Chondrocyte (in vitro differentiated cells): ENCODE results near the gene CFAP46. TPM values are rescaled to one million over a fixed set of nuclear protein-coding genes. Genes with fewer than 3 reads are reported as not detected.

ENCODE experiments used
- DNase-seq: peaks from one replicate; pipeline ENCODE4 v3.0.0; 2021; ENCODE audit warnings: mixed read lengths, low spot score
- H3K27ac Mint-ChIP-seq: one replicate; pipeline ENCODE4 v1.8.0; 2021; ENCODE audit warnings: mild to moderate bottlenecking, moderate library complexity, mixed read lengths; ENCODE audit not compliant: unreplicated experiment
- H3K27me3 Mint-ChIP-seq: 2 replicates; pipeline ENCODE4 v1.8.0; 2021; ENCODE audit warnings: low read depth, mixed read lengths
- H3K36me3 Mint-ChIP-seq: 2 replicates; pipeline ENCODE4 v1.8.0; 2021; ENCODE audit warnings: low read depth, mixed read lengths
- H3K4me1 Mint-ChIP-seq: 2 replicates; pipeline ENCODE4 v1.8.0; 2021; ENCODE audit warnings: low read depth, mild to moderate bottlenecking, mixed read lengths
- H3K4me3 Mint-ChIP-seq: one replicate; pipeline ENCODE4 v1.8.0; 2021; ENCODE audit warnings: mild to moderate bottlenecking, moderate library complexity, mixed read lengths; ENCODE audit not compliant: unreplicated experiment
- H3K9me3 Mint-ChIP-seq: 2 replicates; pipeline ENCODE4 v1.8.0; 2021; ENCODE audit warnings: low read depth, mixed read lengths
- total RNA-seq: library from RNA; stranded (reverse); gene quantifications from 3 replicates; pipeline ENCODE4 v1.2.1, GENCODE V29; 2021
- TF ChIP-seq, protein P1 (sequence below): fragments of 200-600 bp; sonication (generic); IDR thresholded peaks from 2 replicates; pipeline ENCODE4 v1.5.0; 2021; ENCODE audit warnings: antibody characterized with exemption, mild to moderate bottlenecking, moderate library complexity

Gene CFAP46
- total RNA-seq, 1 donor from 2014 or later: 0.92 TPM

DNA sequence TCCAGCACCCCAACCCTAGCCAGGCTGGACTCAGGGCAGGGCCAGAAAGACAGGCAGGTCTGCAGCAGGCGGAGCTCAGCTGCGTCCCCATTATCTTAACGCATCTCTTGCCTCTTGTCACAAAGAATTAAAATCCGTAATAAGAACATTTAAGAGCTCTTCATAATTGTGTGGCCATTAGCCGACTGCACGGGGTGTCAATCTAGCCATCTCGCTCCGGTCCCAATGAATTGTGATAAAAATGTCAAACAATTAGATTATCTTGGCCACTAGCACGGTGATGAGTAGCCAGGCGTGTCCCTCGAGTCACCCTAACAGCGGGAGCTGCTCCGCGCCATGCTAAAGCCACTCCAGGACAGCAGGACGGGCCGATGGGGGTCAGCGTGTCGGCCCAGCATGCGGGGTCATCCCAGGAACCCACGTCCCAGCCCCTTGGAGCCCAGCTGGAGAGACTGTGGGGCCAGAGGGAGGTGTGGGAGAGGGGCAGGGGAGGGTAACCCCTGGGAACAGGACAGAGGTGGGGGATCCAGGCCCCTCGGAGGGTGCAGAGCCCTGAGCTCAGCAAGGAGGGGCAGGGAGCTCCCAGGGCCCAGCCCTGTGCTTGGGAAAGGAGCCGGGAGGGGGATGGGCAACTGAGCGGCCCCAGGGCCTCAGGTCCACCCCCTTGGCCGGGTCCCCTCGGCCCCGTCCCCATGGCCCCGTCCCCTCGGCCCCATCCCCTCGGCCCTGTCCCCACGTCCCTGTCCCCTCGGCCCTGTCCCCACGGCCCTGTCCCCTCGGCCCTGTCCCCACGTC is 138.8 kb downstream of the CFAP46 start:
- Mint-ChIP-seq H3K9me3 (no peaks in the 10 kb centered on the region), H3K27ac (no peak overlapping the region), H3K4me1 (no peaks in the 10 kb centered on the region), H3K27me3 (no peaks in the 10 kb centered on the region), H3K36me3 (no peaks in the 10 kb centered on the region), H3K4me3 (no peak overlapping the region)
- DNase-seq: no peak
- TF ChIP-seq, protein P1, sequence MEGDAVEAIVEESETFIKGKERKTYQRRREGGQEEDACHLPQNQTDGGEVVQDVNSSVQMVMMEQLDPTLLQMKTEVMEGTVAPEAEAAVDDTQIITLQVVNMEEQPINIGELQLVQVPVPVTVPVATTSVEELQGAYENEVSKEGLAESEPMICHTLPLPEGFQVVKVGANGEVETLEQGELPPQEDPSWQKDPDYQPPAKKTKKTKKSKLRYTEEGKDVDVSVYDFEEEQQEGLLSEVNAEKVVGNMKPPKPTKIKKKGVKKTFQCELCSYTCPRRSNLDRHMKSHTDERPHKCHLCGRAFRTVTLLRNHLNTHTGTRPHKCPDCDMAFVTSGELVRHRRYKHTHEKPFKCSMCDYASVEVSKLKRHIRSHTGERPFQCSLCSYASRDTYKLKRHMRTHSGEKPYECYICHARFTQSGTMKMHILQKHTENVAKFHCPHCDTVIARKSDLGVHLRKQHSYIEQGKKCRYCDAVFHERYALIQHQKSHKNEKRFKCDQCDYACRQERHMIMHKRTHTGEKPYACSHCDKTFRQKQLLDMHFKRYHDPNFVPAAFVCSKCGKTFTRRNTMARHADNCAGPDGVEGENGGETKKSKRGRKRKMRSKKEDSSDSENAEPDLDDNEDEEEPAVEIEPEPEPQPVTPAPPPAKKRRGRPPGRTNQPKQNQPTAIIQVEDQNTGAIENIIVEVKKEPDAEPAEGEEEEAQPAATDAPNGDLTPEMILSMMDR: no peak

DNA sequence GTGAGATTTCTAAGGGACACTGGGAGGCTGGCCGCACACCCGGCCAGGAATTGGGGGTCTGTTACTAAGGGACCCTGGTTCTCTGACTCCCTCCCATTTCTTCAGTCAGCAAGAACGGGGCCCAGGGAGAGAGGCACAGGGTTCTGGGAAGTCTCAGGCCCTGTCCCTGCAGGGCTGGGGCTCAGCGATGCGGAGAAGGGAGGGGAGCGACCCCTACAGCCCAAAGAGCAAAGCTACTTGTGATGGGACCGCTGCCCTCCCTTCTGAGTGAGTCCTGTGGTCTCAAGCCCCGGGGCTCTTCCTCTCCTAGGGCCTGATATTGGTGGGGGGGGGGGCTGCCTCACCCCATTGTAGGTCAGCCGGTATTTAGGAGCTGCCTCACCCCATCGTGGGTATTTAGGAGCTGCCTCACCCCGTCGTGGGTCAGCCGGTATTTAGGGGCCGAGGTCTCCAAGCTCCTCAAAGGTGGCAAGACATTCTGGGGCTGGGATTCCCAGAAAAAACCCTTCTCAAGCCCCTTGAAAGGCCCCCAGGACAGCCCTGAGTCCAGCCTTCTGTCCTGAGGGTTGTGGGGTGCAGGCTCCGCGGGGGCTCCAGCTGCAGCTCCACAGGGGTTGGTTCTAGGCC is 139.6 kb downstream of the CFAP46 start:
- no peak overlapping the region for H3K27ac Mint-ChIP-seq
- no peak overlapping the region for H3K4me3 Mint-ChIP-seq
- H3K4me1 Mint-ChIP-seq: no peaks in the 10 kb centered on the region
- no peaks in the 10 kb centered on the region for H3K36me3 Mint-ChIP-seq
- no peak for DNase-seq
- no peaks in the 10 kb centered on the region for H3K9me3 Mint-ChIP-seq
- TF ChIP-seq, protein P1: no peak
- no peaks in the 10 kb centered on the region for H3K27me3 Mint-ChIP-seq

DNA sequence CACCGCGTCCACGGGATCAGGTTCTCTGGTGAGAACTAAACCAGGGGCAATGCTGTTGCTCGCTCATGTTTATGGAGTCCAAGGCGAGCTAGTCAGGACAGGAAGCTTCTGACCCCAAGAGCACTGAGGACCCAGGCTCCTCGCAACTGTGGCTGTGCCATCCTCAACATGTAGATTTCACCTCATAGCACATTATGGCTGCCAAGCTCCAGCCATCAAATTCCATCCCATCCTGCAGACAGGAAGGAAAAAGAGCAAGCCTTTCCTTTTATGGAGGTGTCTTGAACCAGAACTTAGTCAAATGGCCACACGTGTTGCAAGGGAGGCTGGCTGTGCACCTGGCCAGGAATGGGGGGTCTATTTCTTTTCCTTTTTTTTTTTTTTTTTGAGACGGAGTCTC is 140.3 kb downstream of the CFAP46 start:
- Mint-ChIP-seq H3K9me3 (no peaks in the 10 kb centered on the region), H3K27ac (no peak overlapping the region), H3K4me1 (no peaks in the 10 kb centered on the region), H3K27me3 (peaks cover 5% of the 10 kb centered on the region), H3K4me3 (no peak overlapping the region), H3K36me3 (no peaks in the 10 kb centered on the region)
- TF ChIP-seq, protein P1: no peak
- DNase-seq: no peak

DNA sequence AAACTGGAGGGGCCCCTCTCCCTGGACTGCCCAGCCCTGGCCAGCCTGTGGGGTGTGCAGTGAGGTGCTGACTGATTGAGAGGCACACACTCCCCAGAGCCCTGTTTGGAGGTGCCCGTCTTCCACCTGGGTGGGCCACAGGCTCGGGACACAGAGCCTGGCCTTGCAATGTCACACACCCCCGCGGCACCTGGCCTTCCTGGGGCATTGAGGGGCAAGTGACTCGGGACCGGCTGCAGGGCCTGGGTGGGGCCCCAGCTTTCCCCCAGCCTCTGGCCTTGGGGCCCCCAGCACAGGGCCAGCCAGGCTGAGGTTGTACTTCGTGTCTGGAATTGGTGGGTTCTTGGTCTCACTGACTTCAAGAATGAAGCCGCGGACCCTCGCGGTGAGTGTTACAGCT is 142.5 kb downstream of the CFAP46 start:
- TF ChIP-seq, protein P1: no peak
- Mint-ChIP-seq H3K36me3 (no peaks in the 10 kb centered on the region), H3K27me3 (peaks cover 9% of the 10 kb centered on the region), H3K4me1 (no peaks in the 10 kb centered on the region), H3K4me3 (no peak overlapping the region), H3K27ac (no peak overlapping the region), H3K9me3 (no peaks in the 10 kb centered on the region)
- no peak for DNase-seq

DNA sequence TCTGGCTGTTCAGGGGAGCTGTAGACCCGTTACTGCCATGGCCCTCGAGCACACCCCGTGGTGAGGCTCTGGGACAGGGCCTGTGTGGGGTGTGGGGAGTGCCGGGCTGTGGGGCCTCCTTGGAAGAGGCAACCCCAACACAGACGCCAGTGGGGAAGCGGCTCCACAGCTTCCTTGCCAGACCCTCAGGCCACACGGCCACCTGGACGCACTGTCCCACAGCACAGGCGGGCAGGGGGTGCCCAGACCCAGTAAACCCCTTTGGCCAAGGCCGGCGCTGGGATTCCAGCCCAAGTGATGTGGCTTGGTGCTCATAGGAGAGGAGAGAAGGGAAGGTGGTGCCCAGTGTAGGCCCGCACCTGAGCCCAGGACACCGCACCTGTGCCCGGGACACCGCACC is 143.5 kb downstream of the CFAP46 start:
- Mint-ChIP-seq H3K27ac (no peak overlapping the region), H3K27me3 (peaks cover 9% of the 10 kb centered on the region), H3K4me3 (no peak overlapping the region), H3K9me3 (no peaks in the 10 kb centered on the region), H3K36me3 (no peaks in the 10 kb centered on the region), H3K4me1 (no peaks in the 10 kb centered on the region)
- TF ChIP-seq, protein P1: no peak
- DNase-seq: no peak
